ENCODE measurements around the gene KLK11.
A peak's percentile ranks its signal among the peaks of the same experiment; 100 is the strongest.

The KLK11 gene

DNA sequence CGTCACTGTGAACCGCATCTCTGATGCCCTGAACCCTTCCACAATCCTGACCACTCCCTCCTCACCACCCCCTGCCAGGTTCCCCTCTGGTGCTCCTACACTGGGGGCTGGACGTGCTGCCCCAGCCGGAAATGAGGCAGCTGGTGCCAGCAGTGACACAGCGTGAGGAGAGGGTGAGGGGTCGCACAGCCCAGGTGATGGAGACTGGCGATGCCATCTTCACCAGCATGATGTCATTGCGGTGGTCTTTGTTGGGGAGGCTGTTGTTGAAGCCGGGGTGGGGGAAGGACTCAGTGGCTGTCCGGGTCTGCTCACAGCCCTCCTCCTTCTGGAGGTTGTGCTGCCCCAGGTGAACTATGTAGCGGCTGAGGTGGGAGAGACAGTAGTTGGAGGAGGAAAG lies 2.5 kb downstream of the KLK11 start:
- H3K4me3 ChIP-seq (ENCODE audit: low read length), result no peak overlapping the region
- no peak for DNase-seq (ENCODE audit: low read depth)
- TF ChIP-seq CTCF (conservative IDR thresholded peaks at IDR 0.05; ENCODE audit: low read length), result no peak

DNA sequence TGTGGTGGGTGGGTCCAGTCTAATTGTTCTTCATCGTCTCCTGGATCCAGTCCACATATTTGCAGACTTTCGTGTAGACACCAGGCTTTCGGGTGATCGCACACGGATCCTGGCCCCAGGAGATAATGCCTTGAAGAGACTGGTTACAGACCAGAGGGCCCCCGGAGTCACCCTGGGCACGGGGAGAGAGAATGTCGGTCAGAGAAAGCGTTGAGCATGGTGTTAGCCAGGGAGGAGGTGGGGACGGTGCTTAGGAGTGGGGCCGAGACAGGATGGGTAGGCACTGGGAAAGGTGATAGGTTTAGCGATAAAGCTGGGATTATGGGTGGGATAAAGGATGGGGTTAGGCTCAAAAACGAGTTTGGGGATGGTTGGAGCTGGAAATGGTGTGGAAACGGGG lies 3.9 kb downstream of the KLK11 start:
- H3K4me3 ChIP-seq (ENCODE audit: low read length), result no peak overlapping the region
- no peak for TF ChIP-seq CTCF (conservative IDR thresholded peaks at IDR 0.05; ENCODE audit: low read length)
- DNase-seq (ENCODE audit: low read depth), result no peak

GRCh38 chr19:51020988-51021651 lies 5.3 kb downstream of the KLK11 start:
- no peak overlapping the region for H3K4me3 ChIP-seq (ENCODE audit: low read length)
- peak; percentile 70 for TF ChIP-seq CTCF (conservative IDR thresholded peaks at IDR 0.05; ENCODE audit: low read length)
- DNase-seq (ENCODE audit: low read depth), result peak; percentile 55

GRCh38 chr19:51019544-51019925 lies 6.9 kb downstream of the KLK11 start, which contains the start of gene KLK10:
TSS of gene KLK10 (minus strand) at chr19:51019709. CDS start at chr19:51019130, 579 bp downstream.
- no peak within 1 kb of the TSS; the same call in 1 of the 2 replicates for H3K4me3 ChIP-seq (ENCODE audit: low read length)
- no peak for DNase-seq (ENCODE audit: low read depth)
- TF ChIP-seq CTCF (conservative IDR thresholded peaks at IDR 0.05; ENCODE audit: low read length), result no peak

- H3K4me3 ChIP-seq (ENCODE audit: low read length), result no peak overlapping the region; the same call in 1 of the 2 replicates
- TF ChIP-seq CTCF (conservative IDR thresholded peaks at IDR 0.05; ENCODE audit: low read length), result no peak
- no peak for DNase-seq (ENCODE audit: low read depth)
Measured at GRCh38 chr19:51018745-51019543, 7.5 kb downstream of the KLK11 start.

DNA sequence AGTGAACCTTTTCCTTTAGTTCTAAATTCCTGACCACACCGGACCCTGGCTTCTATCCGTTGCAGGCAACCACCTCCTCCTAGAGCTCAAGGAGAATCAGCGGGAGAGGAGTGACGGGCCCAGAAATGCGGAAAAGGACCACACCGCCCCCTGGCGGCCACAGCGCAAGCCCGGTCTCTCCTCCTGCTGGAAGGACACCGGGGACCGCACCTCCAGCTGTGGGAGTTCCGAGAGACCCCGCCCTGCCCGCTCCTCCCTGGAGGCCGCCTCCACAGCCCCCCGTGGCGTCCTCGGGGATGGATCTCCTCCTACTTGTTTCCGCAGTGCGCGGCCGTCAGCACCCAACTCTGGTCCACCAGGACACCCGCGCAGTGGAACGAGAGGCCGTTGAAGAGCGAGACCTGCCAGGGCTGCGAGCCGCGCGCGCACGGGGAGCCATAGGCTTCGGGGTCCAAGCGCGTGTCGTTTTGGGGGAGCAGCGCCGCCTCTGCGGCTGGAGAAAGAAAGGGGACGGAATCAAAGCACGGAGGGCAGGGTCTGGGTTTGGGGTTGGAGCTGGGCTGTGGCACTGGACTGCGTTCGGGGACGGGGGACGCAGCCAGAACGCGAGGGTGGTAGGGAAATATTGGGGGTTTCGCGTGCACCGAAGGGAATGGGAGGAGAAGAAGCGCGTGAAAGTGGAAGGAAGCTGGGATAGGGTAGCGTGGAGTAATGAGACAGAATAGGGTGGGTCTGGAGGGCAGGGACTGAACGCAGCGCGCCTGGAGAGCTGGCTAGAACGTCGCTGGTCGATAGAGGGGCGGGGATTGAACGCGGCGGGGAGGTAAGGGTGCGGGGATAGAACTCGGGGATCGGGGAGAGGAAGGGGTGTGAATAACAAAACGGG lies 9.4 kb downstream of the KLK11 start:
- peak; percentile 31 for DNase-seq (ENCODE audit: low read depth)
- H3K4me3 ChIP-seq (ENCODE audit: low read length), result no peak overlapping the region; the same call in 1 of the 2 replicates
- TF ChIP-seq CTCF (conservative IDR thresholded peaks at IDR 0.05; ENCODE audit: low read length), result peak; percentile 61
